Fibroblast of skin of left biceps (primary cell): ENCODE measurements around the gene GIT2.
"Not testable (repeated sequence)": the region's sequence is repeated elsewhere in the genome, so short reads cannot be mapped to it uniquely, and the experiment has no call there.

ENCODE experiments used
- DNase-seq, 2 experiments: peaks; one replicate each; pipeline ENCODE4 v3.0.0-alpha.2; 2013; ENCODE audit warnings: low read depth in 2 of 2

Gene GIT2

DNA sequence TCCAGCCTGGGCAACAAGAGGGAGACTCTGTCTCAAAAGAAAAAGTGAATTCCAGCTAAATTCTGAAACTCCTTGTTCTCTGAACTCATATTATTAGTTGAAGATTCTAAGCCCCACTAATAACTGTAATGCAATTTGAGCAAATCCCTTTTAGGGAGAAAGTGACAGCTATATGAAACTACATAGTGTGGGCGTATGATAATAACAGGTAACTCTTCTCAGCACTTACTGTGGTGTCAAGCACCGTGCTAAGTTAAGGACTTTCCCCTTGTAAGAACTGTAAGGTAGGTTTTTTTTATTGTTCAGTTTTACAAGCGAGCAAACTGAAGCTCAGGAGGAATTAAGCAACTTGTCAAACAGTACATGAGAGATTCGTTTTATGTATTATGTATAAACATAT lies 8.4 kb upstream of the GIT2 start:
- DNase-seq, result no peak

DNA sequence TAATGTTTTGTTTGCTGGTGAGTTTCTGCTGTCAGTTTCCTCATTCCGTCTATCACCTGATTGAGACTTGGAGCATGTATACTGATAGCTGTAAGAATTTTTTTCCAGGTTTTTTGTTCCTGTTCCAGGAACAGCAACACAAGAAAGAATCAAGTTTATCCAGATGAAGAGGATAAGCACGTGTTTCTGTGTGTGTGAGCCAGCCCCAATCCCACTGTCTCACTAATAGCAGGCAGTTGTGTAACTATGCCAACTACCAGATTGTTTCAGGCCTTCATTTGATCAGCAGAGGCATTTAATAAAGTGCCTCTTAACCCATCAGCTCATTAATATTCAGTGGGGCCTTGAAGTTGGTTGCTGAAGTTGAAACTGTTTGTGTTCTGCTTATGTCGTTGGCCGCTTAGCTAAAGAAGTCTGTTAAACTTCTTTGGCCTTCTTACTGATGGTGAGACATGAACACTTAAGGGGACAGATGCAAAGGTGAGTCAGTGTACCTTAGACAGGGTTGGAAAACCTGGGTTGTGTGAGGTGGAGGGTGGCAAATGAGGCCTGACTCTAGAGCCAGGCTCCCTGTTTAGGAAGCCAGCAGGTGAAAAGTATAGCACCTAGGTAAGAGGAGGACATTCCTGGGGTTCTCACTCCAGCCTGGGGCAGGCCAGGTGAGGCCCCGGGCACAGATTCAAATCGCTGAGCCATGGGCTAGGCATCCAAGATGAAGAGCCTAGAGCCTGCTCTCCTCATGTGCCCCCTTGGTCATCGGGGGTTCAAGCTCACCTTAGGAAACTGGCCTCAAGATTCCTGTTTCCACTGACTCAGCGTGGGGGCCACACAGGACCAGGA lies 6.7 kb upstream of the GIT2 start:
- DNase-seq, result no peak

DNA sequence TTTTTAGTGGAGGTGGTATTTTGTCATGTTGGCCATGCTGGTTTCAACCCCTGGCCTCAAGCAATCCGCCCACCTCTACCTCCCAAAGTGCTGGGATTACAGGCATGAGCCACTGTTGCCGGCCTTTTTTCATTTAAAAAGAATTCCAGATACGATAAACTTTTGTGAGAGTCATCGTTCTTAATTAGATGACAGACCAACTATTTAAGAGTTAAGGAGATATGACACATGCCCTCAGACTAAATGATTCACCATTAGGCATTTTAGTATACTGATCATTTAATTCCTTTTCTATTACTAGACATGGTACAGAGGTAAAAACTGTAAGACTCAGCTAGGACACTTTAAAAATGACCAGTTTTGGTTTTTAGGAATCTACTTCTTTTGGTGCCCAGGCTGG lies 5.4 kb upstream of the GIT2 start:
- peak; percentile 56 to 64 for DNase-seq

DNA sequence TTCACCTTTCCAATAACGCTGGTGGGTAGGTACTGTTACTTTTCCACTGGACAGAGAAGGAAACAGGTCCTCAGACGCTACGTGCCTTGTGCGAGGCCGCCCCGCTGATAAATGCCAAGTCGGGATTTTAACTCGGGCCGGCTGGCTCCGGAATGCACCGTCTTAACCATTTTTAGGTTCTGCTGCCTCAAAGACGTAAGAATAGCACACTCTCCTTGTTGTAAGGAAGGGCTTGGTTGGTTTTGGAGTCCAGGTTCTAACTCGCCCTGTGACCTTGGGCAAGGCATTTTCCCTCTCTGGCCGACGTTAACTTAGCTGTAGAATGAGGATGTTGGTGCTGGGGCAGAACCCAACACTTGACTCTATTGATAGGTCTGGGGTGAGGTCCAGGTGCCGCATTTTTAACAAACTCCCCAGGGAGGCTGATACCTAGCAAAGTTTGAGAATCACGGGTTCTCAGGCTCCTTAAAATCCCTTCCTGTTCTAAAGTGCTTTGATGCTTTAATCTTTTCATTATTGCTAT lies 3.9 kb upstream of the GIT2 start:
- no peak for DNase-seq

DNA sequence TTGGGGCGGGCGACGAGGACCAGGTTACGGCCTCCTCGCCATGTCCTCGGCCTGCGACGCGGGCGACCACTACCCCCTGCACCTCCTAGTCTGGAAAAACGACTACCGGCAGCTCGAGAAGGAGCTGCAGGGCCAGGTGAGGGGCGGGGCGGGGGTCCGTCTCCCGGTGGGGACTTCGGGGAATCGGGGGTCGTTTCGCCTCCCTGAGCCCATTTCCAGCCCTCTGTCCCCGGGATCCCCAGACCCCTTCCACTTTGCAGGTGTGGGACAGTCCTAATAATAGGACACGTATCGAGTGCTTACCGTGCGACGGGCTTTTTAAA lies 3.4 kb upstream of the GIT2 start:
- no peak for DNase-seq

DNA sequence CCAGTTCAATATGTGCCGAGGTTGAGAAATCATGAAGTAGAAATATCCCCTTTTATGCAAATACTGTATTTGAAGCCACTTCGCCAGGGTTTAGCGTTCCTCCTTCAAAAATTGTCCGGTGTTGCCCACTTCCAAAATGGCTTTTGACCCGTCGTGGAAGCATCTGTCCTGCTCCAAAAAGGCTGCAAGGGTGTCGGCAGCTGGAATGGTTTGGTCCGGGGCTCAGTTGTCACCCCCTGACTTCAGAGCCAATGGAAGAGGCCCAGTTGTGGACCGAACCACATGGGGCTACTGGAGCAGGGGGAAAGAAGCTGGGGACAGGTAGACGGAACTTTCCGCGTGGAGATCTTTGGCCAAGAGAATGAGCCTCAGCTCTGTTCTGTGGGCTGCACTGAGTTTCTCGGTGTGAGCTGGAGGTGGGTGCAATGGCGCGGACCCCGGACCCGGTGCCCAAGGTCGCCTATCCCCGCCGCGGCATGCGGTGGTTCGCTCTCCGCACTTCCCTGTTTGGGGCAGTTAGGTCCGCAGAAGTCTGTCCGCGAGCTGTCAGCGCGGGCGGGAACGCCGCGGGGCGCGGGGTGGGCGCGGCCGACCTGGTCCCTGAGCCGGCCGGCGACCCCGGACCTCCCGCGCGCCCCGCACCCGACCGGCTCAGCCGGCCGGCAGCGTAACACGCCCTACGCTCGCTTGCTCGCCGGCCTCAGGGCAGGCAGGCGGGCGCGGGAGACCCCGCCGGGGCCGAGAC lies 2.9 kb upstream of the GIT2 start, which contains the start of gene ANKRD13A:
Gene ANKRD13A, plus strand, starts transcription at position 527 of the 745 bp plus-strand sequence. CDS start 259 bp downstream, outside the sequence.
- peak; percentile 90 to 91 for DNase-seq

DNA sequence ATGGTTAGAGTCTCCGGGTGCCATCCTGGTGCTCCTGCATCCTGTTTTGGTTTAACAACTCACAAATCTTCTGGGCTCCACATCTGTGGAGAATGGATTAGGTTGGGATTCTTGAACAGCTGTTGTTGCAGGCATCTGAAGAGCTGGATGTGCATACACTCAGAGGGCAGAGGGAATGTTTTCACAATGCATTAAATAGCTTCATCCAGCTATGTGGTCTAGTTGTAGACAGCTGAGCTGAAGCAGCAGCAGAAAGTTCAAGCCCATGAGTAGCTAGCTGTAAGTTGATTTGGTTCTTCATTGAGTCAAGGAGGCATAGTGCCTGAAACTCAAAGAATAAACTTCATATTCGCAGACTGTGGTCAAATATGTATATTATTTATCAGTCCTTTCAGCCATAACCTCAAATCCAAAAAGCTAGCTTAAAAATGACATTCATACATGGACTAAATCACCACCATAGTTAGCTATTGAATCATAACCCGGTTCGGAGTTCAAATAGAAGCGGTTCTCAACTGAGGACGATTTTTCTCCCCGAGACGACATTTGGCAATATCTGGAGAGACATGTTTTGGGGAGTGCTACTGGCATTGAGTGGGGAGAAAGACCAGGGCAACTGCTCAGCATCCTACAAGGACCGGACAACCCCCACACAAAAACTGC lies 2.2 kb upstream of the GIT2 start:
- DNase-seq, result peak in 1 of 2 experiments; percentile 36

DNA sequence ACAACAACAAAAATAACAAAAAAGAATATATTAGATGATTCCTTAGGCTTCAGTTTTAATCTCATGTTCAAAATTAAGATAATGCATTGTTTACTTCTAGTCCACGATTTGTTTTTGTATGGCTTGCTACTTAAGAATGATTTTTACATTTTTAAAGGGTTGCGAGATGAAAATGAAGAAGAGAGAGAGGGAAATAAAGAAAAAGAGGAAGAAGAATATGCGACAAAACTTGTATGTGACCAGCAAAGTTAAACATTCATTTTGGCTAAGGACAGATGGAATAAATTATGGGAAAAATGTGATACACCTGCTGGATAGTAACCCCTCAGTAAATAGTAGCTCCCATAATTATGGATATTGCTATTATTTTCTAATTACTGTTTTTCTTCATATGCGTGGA lies 1.2 kb upstream of the GIT2 start:
- no peak for DNase-seq

DNA sequence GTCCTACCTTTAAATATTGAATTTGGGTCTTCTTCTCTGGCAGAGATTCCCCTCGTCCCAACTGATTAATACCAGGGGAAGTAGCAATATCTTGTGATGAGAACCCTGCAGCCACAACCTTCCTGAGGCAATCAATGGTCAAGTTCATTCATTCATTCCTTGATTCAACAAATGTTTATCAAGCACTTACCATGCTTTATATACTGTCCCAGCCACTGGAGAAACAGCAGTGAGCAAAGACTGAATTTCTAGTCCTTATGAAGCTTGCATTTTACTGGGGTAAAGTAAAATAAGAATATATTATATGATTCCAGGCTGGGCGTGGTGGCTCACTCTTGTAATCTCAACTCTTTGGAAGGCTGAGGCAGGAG lies 300 bp upstream of the GIT2 start:
- DNase-seq, result no peak

DNA sequence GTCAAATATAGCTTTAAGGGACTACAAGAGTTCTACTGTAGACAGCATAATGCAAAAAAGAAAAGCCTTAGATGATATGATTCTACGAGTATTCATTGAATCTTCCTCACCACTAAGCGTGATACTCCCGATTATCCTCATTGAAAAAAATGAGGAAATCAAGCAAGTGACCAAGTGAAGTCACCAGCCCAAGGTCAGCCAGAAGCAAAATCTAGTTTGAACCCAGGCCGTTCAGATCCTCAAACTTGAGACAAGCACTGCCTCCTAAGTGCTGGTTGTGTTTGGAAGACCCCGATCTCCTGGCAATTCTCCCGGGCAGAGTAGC lies 845 bp downstream of the GIT2 start:
- DNase-seq, result no peak

DNA sequence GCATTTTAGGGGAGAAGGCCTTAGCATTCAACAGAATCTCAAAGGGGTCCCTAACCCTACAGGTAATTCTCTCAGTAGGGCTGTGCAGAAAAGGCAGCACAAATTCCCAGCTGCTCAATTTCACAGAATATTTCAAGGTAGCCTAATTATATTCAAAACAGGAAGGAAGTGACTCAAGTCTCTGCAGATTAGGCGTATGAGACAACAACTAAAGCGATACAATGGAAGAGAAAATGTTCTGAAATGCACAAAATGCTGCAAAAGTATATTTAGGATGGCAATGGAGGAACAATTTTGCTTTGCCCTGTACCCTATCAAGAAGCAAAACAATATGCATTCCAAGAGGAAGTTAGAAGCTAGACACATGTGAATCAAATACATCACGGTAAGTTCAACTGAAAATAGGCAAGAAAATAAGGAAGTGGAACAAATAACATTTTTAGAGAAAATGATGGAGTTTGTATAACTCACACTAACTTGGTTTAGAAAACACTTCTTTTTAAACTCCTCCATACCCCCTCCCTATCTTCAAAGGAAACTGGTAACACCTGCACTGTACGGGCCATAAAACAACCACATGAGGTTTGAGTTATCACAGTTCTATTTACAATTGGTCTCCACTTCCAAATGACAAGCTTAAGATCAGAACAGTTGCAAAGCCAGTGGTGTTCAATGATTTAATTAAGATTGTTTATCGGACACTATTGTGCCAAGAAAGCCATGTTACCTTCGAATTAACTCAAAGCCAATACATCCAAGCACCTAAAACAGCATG lies 1.6 kb downstream of the GIT2 start:
- DNase-seq, result no peak

DNA sequence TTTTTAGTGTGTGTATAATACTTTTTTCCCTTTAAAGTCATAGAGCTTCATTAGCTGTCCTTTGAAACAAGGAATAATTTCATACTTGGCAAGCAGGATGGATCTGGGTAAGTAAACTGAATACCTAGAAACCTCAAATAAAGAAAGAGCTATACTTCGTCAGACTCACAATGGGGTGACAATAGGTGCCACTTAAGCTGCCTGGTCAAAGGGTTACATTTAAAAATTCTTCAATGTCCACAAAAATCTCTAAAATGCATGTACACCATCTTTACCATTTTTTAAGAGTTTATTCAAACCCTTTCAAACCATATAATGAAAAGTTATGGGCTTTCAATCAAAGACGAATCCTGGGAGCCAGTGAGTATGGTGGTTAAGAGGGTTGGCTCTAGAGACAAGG lies 3.1 kb downstream of the GIT2 start:
- DNase-seq, result no peak

DNA sequence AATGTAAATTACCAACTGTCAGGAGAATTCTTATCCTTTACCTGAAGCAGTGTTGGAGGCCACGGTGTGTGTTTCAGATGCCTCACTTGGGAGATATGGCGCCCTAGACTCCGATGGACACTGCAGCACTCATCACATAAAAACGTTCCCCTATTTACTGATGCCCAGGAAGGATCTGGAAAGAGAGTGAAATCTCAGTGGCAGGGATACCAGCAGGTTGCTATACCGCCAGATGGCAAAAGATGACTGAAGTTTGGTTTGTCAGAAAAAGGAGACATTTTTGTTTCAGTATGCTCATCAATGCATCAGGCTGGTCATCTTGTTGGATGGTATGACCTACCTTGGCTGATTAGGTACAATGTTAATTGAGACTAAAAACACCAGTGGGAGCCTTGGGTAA lies 4.6 kb downstream of the GIT2 start:
- no peak for DNase-seq

DNA sequence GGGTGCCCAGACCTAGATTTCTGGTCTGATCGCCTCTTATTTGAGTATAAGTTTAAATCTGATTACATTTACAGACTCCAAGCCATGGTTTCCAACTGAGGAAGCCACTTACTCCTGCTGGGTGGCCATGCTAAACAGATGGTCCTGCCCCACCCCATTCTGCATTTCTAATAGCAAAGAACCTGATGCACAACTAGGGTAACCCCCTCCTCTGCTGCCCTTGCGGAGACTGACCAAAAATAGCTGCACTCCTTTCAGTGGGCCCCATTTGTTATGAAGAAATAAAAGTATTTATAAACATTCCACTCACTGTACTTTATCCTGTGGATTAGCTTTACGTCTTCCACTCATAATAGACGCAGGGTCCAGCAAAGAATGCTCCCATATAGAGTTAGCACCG lies 6.8 kb downstream of the GIT2 start:
- DNase-seq, result no peak

DNA sequence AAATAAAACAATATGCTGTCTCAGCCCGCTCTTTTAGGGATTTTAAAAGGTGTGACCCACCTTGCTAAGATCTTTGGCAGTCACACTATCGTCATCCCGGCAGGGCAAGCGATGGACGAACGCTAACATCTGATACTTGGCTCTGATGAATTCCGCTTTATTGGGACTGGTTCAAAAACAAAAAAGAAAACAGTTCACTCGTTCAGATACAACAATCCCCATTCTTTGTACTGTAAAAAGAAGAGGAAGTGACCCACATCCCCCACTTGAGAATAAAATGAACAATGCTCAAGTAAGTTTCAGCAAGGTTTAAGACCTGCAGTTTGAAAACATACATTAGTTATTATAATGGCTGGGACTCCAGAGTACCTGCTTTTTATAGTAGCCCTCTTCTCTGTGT lies 7.3 kb downstream of the GIT2 start:
- DNase-seq, result no peak

DNA sequence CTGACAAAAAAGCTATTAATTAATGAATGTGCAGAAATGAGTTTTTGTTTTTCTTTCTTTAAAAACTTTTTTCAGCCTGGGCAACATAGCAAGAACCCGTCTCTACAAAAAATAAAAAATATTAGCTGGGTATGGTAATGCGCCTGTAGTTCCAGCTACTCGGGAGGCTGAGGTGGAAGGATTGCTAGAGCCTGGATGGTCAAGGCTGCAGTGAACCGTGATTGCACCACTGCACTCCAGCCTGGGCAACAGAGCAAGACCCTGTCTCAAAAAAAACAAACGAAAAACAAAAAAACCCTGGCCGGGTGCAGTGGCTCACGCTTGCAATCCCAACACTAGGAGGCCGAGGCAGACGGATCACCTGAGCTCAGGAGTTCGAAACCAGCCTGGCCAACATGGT lies 7.9 kb downstream of the GIT2 start:
- DNase-seq, result no peak

DNA sequence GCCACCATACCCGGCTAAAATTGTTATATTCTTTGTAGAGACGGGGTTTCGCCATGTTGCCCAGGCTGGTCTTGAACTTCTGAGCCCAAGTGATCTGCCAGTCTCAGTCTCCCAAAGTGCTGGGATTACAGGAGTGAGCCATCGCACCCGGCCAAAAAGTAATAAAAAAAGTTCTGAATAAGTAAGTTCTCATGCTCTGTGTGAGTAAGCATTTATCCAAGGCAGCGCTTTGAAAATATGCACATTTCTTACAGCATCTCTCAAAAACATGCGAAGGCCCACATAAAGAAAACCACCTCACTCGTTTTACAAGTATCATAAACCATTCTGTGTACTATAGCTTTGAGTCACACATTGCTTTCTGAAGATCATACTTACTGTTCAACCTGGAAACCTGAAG lies 8.6 kb downstream of the GIT2 start:
- no peak for DNase-seq

DNA sequence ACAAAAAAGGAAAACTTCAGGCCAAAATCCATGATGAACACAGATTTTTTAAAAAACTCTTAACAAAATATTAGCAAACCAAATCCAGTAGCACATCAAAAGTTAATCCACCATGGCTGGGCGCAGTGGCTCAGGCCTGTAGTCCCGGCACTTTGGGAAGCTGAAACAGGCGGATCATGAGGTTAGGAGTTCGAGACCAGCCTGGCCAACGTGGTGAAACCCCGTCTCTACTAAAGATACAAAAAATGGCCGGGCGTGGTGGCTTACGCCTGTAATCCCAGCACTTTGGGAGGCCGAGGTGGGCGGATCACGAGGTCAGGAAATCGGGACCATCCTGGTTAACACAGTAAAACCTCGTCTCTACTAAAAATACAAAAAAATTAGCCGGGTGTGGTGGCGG lies 9.9 kb downstream of the GIT2 start:
- not testable (repeated sequence) for DNase-seq

DNA sequence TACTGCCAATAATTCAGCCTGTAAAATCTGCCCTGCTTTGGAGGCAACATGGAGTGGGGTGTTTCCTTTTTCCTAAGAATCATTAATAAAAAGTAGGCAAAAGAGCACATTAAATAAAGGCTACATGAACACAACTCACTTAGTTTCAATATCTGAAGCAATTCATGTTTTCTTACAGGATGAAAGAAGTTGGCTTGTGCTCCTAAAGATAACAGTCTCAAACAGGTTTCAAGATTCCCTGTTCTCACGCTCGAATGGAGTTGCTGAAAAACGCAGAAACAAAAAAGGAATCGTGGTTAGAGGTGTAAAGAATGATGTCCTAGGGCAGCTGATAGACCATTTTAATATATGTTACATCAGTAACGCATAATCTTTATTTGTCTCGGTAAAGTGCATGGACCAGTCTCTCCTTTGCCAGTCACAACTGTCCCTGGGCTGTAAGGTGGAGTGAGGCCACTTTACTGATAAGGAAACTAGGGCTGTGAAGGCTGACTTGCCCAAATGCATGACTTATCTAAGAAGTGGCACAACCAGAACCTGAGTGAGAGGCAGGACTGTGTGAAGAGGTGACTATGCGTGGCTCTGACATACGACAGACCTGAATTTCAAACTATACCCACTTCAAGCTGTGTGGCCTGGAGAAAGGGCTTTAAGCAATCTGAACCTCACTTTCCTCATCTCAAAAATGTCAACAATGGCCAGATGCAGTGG lies 12.6 kb downstream of the GIT2 start:
- no peak for DNase-seq

DNA sequence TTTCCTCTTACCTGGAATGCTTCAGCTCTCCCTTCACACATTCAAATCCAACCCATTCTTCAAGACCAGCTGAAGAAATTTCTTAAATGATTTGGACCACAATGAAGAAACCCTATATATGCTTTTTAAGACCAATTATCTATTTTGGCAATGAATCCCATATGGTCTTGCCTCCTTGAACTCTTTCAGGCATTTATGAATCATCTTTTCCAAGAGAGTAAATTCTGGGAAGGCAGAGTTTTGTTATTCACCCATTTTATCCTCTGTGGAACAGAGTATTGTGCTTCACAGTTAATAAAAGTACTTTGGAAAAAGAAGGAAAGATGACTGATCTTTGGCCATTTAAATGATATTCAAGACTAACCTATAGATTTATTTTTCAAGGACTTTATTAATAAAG lies 14.0 kb downstream of the GIT2 start:
- DNase-seq, result peak; percentile 56 to 59

DNA sequence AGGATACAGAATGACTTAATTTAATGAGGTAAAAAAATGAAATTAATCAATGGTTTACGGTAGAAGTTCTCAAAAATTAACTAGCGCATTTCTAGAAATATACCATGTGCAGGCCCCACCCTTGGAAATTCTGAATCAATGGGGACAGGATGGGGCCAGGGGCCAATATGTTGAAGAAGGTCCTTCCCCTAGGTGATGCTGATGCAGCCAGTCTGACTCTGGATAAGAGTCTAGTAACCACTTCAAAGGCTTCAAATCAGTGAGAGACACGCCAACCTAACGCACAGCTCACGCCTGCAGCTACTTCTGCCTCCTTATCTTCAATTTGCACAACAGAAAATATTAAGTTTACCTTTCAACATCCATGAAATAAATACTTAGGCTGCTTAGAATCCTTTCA lies 14.9 kb downstream of the GIT2 start:
- DNase-seq, result no peak
